Parathyroid adenoma (tissue), 2 donors: Measurements from ENCODE around the gene ACO2.

Source experiments
- H2AFZ ChIP-seq: fragments of 300-600 bp; sonication (generic); one replicate; pipeline ENCODE4 v1.7.0; 2017; ENCODE audit warnings: antibody characterized with exemption, mild to moderate bottlenecking
- H3K27ac ChIP-seq: fragments of 300-600 bp; sonication (generic); one replicate; pipeline ENCODE4 v1.7.0; 2017
- H3K27me3 ChIP-seq: fragments of 300-600 bp; sonication (generic); one replicate; pipeline ENCODE4 v1.7.0; 2017; ENCODE audit warnings: low read length; ENCODE audit not compliant: control insufficient read depth, insufficient read depth
- H3K36me3 ChIP-seq: fragments of 300-600 bp; sonication (generic); one replicate; pipeline ENCODE4 v1.7.0; 2017; ENCODE audit warnings: low read length; ENCODE audit not compliant: control insufficient read depth, insufficient read depth
- H3K4me1 ChIP-seq: fragments of 300-600 bp; sonication (generic); one replicate; pipeline ENCODE4 v1.7.0; 2017; ENCODE audit warnings: control low read depth
- H3K4me2 ChIP-seq: fragments of 300-600 bp; sonication (generic); one replicate; pipeline ENCODE4 v1.7.0; 2017; ENCODE audit warnings: low read length
- H3K4me3 ChIP-seq: fragments of 300-600 bp; sonication (generic); one replicate; pipeline ENCODE4 v1.7.0; 2017; ENCODE audit warnings: low read depth, low read length
- H3K79me2 ChIP-seq: fragments of 300-600 bp; sonication (generic); one replicate; pipeline ENCODE4 v1.7.0; 2017; ENCODE audit warnings: control low read depth
- H3K9ac ChIP-seq: fragments of 300-600 bp; sonication (generic); one replicate; pipeline ENCODE4 v1.7.0; 2017; ENCODE audit warnings: mild to moderate bottlenecking
- H3K9me3 ChIP-seq: fragments of 300-600 bp; sonication (generic); one replicate; pipeline ENCODE4 v1.7.0; 2017; ENCODE audit warnings: low read length; ENCODE audit not compliant: control insufficient read depth
- TF ChIP-seq, protein P1 (sequence below): fragments of 300-600 bp; sonication (generic); IDR thresholded peaks from one replicate; pipeline ENCODE4 v1.7.0; 2017; ENCODE audit warnings: antibody characterized with exemption, mild to moderate bottlenecking
- donor health status: primary hyperparathyroidism.

ACO2 gene

DNA sequence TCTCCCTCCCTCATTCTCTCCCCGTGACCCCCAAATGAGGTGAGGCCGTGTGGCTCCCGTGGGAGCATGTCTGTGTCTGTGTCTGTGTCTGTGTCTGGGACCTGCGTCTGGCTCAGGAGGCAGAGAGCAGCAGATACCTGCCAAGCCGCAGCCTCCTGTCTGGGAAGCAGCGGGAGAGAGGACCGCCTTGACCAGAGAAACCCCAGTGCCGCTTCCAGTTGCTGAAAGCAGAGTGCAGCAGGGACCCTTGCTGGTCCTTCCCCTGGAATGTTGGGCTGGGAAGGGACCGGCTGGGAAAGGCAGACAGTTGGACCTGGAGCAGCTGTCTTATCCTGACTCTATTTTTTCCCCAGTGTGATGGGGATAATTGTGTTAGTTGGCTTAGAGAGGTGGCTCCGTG is 92.4 kb downstream of the ACO2 start:
- H3K36me3 ChIP-seq: no peaks in the 10 kb centered on the region
- TF ChIP-seq, protein P1, sequence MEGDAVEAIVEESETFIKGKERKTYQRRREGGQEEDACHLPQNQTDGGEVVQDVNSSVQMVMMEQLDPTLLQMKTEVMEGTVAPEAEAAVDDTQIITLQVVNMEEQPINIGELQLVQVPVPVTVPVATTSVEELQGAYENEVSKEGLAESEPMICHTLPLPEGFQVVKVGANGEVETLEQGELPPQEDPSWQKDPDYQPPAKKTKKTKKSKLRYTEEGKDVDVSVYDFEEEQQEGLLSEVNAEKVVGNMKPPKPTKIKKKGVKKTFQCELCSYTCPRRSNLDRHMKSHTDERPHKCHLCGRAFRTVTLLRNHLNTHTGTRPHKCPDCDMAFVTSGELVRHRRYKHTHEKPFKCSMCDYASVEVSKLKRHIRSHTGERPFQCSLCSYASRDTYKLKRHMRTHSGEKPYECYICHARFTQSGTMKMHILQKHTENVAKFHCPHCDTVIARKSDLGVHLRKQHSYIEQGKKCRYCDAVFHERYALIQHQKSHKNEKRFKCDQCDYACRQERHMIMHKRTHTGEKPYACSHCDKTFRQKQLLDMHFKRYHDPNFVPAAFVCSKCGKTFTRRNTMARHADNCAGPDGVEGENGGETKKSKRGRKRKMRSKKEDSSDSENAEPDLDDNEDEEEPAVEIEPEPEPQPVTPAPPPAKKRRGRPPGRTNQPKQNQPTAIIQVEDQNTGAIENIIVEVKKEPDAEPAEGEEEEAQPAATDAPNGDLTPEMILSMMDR: no peak
- no peak overlapping the region for H2AFZ ChIP-seq
- H3K27ac ChIP-seq: no peak overlapping the region
- H3K79me2 ChIP-seq: no peaks in the 10 kb centered on the region
- no peaks in the 10 kb centered on the region for H3K4me1 ChIP-seq
- H3K4me3 ChIP-seq: no peak overlapping the region
- H3K4me2 ChIP-seq: no peak overlapping the region
- no peaks in the 10 kb centered on the region for H3K9me3 ChIP-seq
- H3K9ac ChIP-seq: no peak overlapping the region
- H3K27me3 ChIP-seq: no peaks in the 10 kb centered on the region

- TF ChIP-seq, protein P1: no peak
- no peak overlapping the region for H3K9ac ChIP-seq
- H3K9me3 ChIP-seq: no peaks in the 10 kb centered on the region
- H3K4me3 ChIP-seq: no peak overlapping the region
- no peak overlapping the region for H3K4me2 ChIP-seq
- H3K27ac ChIP-seq: no peak overlapping the region
- no peaks in the 10 kb centered on the region for H3K36me3 ChIP-seq
- H3K4me1 ChIP-seq: no peaks in the 10 kb centered on the region
- no peaks in the 10 kb centered on the region for H3K79me2 ChIP-seq
- H3K27me3 ChIP-seq: no peaks in the 10 kb centered on the region
- H2AFZ ChIP-seq: no peak overlapping the region
Observed at GRCh38 chr22:41561788-41562187, 92.9 kb downstream of the ACO2 start.

GRCh38 chr22:41562461-41562860 is 93.5 kb downstream of the ACO2 start:
- Histone ChIP-seq H3K4me2 (no peak overlapping the region), H3K27me3 (no peaks in the 10 kb centered on the region), H3K9me3 (no peaks in the 10 kb centered on the region), H3K4me3 (no peak overlapping the region), H2AFZ (no peak overlapping the region), H3K79me2 (no peaks in the 10 kb centered on the region), H3K36me3 (no peaks in the 10 kb centered on the region), H3K9ac (no peak overlapping the region), H3K27ac (no peak overlapping the region), H3K4me1 (no peaks in the 10 kb centered on the region)
- TF ChIP-seq, protein P1: no peak

DNA sequence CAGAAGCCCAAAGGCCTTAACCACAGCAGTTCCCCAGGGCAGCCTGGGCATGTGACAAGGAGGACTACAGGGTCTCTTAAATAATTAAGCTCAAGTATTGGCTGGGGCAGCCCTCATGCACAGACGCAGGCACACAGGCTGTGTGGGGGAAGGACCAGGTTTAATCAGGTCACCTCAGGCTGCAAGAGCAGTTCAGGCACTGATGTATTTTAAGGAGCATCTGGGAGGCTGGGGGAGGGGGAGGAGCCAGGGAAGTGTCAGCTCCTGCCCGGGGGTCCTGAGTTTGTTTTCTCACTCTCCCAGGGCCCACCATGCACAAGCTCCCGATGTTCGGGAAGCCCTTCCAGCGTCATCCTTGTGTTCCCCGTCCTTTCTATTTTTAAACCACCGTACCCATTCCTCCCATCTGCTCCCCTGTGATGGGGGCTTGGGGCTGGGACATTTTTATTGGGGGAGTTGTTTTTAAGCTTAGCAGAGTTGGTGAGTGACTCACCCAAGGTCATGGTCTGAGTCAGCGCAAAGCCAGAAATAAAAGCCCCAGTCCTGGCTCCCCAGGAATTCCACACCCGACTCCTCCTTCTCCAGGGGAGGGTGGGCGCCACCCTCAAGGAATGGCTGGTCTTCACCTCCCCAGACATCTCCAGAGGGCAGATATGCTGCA is 94.3 kb downstream of the ACO2 start:
- Histone ChIP-seq H3K4me2 (no peak overlapping the region), H2AFZ (no peak overlapping the region), H3K79me2 (no peaks in the 10 kb centered on the region), H3K4me3 (no peak overlapping the region), H3K27me3 (no peaks in the 10 kb centered on the region), H3K27ac (no peak overlapping the region), H3K36me3 (no peaks in the 10 kb centered on the region), H3K4me1 (no peaks in the 10 kb centered on the region), H3K9ac (no peak overlapping the region), H3K9me3 (no peaks in the 10 kb centered on the region)
- TF ChIP-seq, protein P1: no peak

DNA sequence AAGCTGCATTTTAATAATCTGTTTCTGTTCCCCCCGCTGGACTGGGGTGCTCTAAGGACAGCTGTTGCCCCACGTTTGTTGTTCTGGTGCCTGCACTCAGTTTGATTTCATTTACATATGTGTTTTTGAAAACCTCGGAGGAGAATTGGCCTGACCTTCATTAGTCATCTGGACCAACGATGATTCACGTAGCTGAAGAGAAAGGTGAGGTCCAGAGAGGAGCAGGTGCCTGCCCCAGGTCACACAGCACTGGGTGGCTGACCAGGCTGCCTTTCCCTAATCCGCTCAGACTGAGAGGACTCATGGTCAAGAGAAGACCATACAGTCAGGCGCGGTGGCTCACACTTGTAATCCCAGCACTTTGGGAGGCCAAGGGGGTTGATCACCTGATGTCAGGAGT is 95.6 kb downstream of the ACO2 start:
- Histone ChIP-seq H2AFZ (no peak overlapping the region), H3K27me3 (no peaks in the 10 kb centered on the region), H3K9ac (no peak overlapping the region), H3K36me3 (no peaks in the 10 kb centered on the region), H3K79me2 (no peaks in the 10 kb centered on the region), H3K9me3 (no peaks in the 10 kb centered on the region), H3K4me3 (no peak overlapping the region), H3K4me1 (no peaks in the 10 kb centered on the region), H3K4me2 (no peak overlapping the region), H3K27ac (no peak overlapping the region)
- TF ChIP-seq, protein P1: no peak
